Body of pancreas (tissue), 4 donors: ENCODE results near the gene AP3B1.

Source experiments
- CTCF ChIP-seq, 7 experiments: fragments of 450-650 bp in 4 of 7; fragments of 200-600 bp in 3 of 7; sonication (generic) in 3 of 7; IDR thresholded peaks; one replicate each; pipeline ENCODE4 v1.5.1; 2016 to 2019; ENCODE audit warnings: antibody characterized with exemption in 7 of 7
- POLR2A ChIP-seq, 3 donors: fragments of 450-650 bp; IDR thresholded peaks; one replicate each; pipeline ENCODE4 v1.6.1; 2016; ENCODE audit warnings: antibody characterized with exemption in 3 of 3, mild to moderate bottlenecking in 2 of 3

DNA sequence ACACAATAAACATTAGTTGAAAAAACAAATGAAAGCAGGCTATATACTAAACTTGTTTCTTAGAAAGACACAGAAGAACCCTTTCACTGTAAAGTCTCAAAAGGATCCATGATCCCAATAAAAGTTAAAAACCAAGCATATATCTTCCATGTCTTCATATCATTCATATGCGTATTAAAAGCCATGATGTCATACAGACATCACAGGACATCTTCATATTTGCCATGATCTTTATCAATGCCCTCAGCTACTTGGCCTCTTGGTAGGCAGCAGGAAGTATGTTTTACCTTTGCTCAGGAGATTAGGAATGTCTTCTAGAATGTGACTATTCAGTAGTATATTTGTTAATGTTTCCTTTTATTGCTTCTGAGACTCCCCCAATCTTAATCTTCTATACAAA, 16.8 kb downstream of the AP3B1 start:
- TF ChIP-seq CTCF (IDR thresholded peaks at IDR 0.05) (no peak), POLR2A (IDR thresholded peaks at IDR 0.05) (no peak)
